MM.1S (cell line): ENCODE data around the gene PCCB.

Experiments
- EZH2 ChIP-seq: fragments of 300-600 bp; sonication (generic); optimal IDR thresholded peaks from 2 replicates; pipeline ENCODE3; 2017; ENCODE audit warnings: low read depth, mild to moderate bottlenecking, antibody characterized with exemption, low read length, mixed read lengths
- EZH2phosphoT487 ChIP-seq: fragments of 300-600 bp; sonication (generic); IDR thresholded peaks from 2 replicates; pipeline ENCODE4 v1.6.1; 2018; ENCODE audit warnings: antibody characterized with exemption, low read length
- TF ChIP-seq, protein P1 (sequence below): fragments of 300-600 bp; sonication (generic); IDR thresholded peaks from 2 replicates; pipeline ENCODE4 v1.5.1; 2016; ENCODE audit warnings: antibody characterized with exemption, low read length, mixed read lengths

DNA sequence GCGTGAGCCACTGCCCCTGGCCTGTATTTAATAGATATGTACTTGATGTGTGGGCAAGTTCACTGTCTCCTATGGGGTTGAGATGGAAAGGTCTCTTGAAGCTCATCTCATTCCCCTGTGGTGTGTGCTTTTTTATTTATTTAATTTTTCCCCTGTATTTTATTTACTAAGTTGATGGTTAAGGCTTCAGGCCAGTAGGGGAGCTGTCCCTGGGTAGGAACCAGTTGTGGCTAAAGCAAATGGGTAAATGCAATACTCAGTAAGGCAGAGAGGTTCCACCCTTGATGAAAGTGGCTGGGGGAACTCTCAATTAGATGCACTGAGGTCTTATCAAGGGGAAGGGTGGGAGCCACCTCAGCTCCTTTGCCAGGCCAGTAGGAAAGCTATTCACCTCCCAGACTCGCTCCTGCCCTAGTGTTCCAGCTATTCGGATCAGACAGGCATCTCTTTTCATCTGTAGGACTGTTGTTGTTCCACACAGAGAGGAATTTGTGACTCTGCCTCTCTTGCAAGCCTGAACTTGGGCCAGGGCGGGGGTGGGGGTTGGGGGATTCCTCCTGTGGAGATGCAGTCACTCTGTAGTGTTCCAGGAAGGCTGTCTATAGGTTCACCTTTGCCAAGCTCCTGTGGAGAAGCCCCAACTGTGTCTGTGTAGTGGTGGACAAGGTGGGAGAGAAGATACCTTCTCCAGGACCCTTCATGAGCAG is 26.1 kb downstream of the PCCB start:
- TF ChIP-seq EZH2 (no peak), EZH2phosphoT487 (no peak)
- TF ChIP-seq, protein P1, sequence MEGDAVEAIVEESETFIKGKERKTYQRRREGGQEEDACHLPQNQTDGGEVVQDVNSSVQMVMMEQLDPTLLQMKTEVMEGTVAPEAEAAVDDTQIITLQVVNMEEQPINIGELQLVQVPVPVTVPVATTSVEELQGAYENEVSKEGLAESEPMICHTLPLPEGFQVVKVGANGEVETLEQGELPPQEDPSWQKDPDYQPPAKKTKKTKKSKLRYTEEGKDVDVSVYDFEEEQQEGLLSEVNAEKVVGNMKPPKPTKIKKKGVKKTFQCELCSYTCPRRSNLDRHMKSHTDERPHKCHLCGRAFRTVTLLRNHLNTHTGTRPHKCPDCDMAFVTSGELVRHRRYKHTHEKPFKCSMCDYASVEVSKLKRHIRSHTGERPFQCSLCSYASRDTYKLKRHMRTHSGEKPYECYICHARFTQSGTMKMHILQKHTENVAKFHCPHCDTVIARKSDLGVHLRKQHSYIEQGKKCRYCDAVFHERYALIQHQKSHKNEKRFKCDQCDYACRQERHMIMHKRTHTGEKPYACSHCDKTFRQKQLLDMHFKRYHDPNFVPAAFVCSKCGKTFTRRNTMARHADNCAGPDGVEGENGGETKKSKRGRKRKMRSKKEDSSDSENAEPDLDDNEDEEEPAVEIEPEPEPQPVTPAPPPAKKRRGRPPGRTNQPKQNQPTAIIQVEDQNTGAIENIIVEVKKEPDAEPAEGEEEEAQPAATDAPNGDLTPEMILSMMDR = peak; percentile 7; the same call in 1 of the 2 replicates
